ENCODE data around the gene AK2. TPM values are rescaled to one million over a fixed set of nuclear protein-coding genes. Genes with fewer than 3 reads are reported as not detected.
A peak's percentile ranks its signal among the peaks of the same experiment; 100 is the strongest.

Gene AK2
- total and polyA plus RNA-seq, 7 donors = 79.6 to 202 (median 139) TPM

DNA sequence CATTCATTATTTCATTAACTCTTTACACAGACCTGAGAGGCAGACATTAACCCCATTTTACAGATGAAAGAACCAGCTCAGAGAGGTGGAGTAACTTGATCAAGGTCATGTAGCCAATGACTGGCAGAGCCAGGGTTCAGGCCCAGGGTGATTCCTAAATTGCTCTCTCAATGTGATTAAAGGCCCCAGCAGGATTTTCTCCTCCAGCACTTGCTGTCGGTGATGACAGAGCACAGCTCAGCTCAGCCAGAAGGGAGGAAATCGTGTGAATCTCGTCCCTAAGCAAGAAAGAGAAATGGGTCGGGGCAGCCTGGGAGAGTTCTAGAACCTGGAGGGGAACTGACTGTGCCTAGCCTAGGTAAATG is 52.6 kb downstream of the AK2 start:
- WGBS, 2 donors = 79 to 85% methylated on average over 4 of the region's 4 CpGs
- H3K9me3 ChIP-seq = no peaks in the 10 kb centered on the region
- TF ChIP-seq POLR2A (IDR thresholded peaks at IDR 0.05) = no peak
- TF ChIP-seq POLR2AphosphoS5 (IDR thresholded peaks at IDR 0.05) = no peak
- TF ChIP-seq EP300 (IDR thresholded peaks at IDR 0.05) = no peak
- TF ChIP-seq, protein P1, sequence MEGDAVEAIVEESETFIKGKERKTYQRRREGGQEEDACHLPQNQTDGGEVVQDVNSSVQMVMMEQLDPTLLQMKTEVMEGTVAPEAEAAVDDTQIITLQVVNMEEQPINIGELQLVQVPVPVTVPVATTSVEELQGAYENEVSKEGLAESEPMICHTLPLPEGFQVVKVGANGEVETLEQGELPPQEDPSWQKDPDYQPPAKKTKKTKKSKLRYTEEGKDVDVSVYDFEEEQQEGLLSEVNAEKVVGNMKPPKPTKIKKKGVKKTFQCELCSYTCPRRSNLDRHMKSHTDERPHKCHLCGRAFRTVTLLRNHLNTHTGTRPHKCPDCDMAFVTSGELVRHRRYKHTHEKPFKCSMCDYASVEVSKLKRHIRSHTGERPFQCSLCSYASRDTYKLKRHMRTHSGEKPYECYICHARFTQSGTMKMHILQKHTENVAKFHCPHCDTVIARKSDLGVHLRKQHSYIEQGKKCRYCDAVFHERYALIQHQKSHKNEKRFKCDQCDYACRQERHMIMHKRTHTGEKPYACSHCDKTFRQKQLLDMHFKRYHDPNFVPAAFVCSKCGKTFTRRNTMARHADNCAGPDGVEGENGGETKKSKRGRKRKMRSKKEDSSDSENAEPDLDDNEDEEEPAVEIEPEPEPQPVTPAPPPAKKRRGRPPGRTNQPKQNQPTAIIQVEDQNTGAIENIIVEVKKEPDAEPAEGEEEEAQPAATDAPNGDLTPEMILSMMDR (IDR thresholded peaks at IDR 0.05) = no peak
- no peak for DNase-seq
- H3K36me3 ChIP-seq = no peaks in the 10 kb centered on the region
- H3K27ac ChIP-seq = peak overlapping the region in 3 of 4 donors; percentile 20 to 43 (median 34)
- H3K4me3 ChIP-seq = no peak overlapping the region
- peaks cover 0 to 13% (median 8%) of the 10 kb centered on the region in 4 donors for H3K4me1 ChIP-seq
- H3K27me3 ChIP-seq = no peaks in the 10 kb centered on the region
- intact Hi-C loops (cut with DNase I) = no loop called here

DNA sequence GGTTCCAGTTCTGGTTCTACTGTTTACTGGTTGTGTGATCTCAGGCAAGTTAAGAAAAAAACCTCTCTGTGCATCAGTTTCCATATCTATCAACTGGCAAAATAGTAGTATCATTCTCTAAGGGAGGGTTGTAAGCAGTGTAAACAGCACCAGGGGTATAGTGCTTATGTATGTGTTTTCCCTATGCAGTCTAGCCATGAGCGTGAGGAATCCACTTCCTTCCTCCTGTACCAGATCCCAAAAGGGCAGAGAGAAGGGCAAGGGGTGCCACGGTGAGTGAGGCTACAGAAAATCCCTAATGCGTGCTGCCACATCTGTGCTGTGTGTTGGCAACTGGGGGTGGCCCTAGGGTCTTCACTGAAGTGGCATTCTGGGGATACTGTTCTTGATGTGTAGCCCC is 53.7 kb downstream of the AK2 start:
- intact Hi-C loops (cut with DNase I) = no loop called here
- no peaks in the 10 kb centered on the region for H3K27me3 ChIP-seq
- H3K4me1 ChIP-seq = peaks cover 0 to 5% (median 2%) of the 10 kb centered on the region in 4 donors
- no peaks in the 10 kb centered on the region for H3K36me3 ChIP-seq
- H3K27ac ChIP-seq = no peak overlapping the region
- H3K9me3 ChIP-seq = no peaks in the 10 kb centered on the region
- TF ChIP-seq POLR2AphosphoS5 (IDR thresholded peaks at IDR 0.05) = no peak
- TF ChIP-seq, protein P1 (IDR thresholded peaks at IDR 0.05) = no peak
- TF ChIP-seq EP300 (IDR thresholded peaks at IDR 0.05) = no peak
- no peak for TF ChIP-seq POLR2A (IDR thresholded peaks at IDR 0.05)
- no peak overlapping the region for H3K4me3 ChIP-seq
- 85 to 92% methylated on average over 3 of the region's 3 CpGs for WGBS, 2 donors
- no peak for DNase-seq

DNA sequence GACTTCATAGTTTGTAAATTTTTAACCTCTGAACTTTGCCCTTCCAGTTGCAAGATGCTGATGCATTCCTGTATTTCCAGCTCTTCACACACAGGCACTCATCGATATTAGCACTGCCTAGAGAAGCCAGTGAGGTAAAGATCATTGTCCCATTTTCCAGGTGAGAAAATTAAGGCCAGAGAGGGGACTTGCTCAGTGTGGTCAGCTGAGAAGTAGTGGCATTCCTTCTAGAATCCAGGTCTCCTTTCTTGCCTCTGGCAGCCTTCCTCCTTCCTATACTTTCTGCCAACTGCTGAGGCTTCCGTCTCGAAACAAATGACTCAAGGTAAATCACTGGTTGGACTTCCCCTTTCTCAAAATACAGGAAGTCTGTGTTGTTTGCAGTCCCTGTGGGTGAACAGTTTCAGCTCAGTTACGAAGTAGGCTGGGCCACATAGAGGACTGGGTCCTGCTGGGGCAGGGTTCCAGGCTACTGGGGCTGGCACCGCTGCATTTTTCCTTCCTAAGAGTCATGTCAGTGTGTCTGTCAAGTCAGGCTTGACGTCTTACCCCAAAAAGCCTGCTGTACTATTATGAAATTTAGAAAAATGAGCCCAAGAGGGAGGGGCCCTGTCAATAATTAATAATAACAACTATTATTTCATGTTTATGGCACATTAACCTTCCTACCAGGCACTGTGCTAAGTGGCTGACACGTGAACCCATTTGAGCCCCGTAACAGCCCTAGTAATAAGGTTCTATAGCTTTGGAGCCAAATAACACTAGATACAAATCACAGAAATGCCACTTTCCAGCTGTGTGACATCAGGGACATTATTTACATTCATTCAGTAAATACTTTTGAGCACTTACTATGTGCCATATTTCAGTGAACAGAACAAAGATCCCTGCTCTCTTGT is 55.4 kb downstream of the AK2 start:
- no peaks in the 10 kb centered on the region for H3K36me3 ChIP-seq
- TF ChIP-seq POLR2AphosphoS5 (IDR thresholded peaks at IDR 0.05) = peak in 2 of 4 donors; percentile 32 to 62
- TF ChIP-seq, protein P1 (IDR thresholded peaks at IDR 0.05) = no peak
- TF ChIP-seq POLR2A (IDR thresholded peaks at IDR 0.05) = peak in 1 of 2 donors; percentile 17
- H3K4me1 ChIP-seq = peaks cover 0 to 5% (median 2%) of the 10 kb centered on the region in 4 donors
- DNase-seq = no peak
- intact Hi-C loops (cut with DNase I) = no loop called here
- no peaks in the 10 kb centered on the region for H3K27me3 ChIP-seq
- no peaks in the 10 kb centered on the region for H3K9me3 ChIP-seq
- WGBS, 2 donors = 6 to 19% methylated on average over 8 of the region's 8 CpGs
- no peak overlapping the region for H3K4me3 ChIP-seq
- H3K27ac ChIP-seq = peak overlapping the region; percentile 13 to 58 (median 28)

DNA sequence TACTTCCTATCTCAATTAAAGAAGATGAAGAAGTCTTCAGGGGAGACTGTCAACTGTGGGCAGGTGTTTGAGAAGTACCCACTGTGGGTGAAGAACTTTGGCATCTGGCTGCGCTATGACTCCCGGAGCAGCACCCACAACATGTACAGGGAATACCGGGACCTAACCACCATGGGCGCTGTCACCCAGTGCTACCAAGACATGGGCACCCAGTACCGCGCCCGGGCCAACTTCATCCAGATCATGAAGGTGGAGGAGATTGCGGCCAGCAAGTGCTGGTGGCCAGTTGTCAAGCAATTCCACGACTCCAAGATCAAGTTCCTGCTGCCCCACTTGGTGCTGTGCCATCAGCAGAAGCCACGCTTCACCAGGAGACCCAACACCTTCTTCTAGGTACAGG is 56.6 kb downstream of the AK2 start:
- H3K4me3 ChIP-seq = no peak overlapping the region
- H3K36me3 ChIP-seq = no peaks in the 10 kb centered on the region
- TF ChIP-seq, protein P1 (IDR thresholded peaks at IDR 0.05) = no peak
- intact Hi-C loops (cut with DNase I) = no loop called here
- no peak for DNase-seq
- no peaks in the 10 kb centered on the region for H3K9me3 ChIP-seq
- peaks cover 0 to 5% (median 2%) of the 10 kb centered on the region in 4 donors for H3K4me1 ChIP-seq
- H3K27me3 ChIP-seq = no peaks in the 10 kb centered on the region
- H3K27ac ChIP-seq = peak overlapping the region in 1 of 4 donors; percentile 58
- 97% methylated on average over 10 of the region's 10 CpGs for WGBS, 2 donors

All from sigmoid colon (tissue), 7 donors.